Hematopoietic multipotent progenitor cell treated with erythropoietin and hydrocortisone succinate and interleukin-3 and kit ligand, for 4 days (in vitro differentiated cells): ENCODE data around the gene MRFAP1L1.

ENCODE experiments used
- DNase-seq: peaks from one replicate; pipeline ENCODE4 v3.0.0-alpha.2; 2015

The MRFAP1L1 gene

DNA sequence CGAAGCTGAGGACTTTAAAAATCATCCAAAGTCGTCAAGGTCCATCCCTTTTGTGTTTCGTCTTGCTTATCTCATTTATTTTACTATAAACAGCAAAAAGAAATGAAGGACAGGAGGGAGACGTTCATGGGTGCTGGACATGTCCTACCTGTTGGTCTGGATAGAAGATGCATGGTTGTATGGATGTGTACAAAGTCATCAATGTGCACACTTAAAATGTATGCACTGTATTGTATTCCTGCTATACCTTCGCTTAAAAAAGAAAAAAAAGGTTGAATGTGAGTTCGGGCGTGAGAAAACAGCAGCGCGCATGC is 6.0 kb upstream of the MRFAP1L1 start:
- no peak for DNase-seq

DNA sequence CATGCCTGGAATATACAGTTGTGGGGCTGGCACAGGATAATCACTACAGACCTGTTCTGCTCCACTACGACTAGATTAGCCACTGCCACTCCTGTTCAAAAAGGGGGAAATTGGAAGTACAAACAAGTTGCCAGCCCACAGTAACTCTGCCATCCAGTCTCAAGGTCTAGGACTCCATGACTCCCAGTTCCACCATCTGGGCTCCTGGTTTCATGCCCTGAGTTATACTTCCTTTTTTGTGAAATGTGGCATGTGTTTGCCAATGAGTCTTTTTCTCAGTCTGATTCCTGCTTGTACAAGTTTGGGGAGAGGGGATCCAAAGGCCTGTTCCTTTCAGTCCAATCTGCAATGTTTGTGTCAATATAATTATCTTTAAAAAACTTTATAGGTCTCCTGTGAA is 5.3 kb upstream of the MRFAP1L1 start:
- DNase-seq: no peak

GRCh38 chr4:6710996-6711395 is 1.3 kb upstream of the MRFAP1L1 start:
- no peak for DNase-seq

GRCh38 chr4:6710282-6710681 is 617 bp upstream of the MRFAP1L1 start:
- no peak for DNase-seq

GRCh38 chr4:6706173-6706572 is 3.5 kb downstream of the MRFAP1L1 start:
- DNase-seq: no peak

DNA sequence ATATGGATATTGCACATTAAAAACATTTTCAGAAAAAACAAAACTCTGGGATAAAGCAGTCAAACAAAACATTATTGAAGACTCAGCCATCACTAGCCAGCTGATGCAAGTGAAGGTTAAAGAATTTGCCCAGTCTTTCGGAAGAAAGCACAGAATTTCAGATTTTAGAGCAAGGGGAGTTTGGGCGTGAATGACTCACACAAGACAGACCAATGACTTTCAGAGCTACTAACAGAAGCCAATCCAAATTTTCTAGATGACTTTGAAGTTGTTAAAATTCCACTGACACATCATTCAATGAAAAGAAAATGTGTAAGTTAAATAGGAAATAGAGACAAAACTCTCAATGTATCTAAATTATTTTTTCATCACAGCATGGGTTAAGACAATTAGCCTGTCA is 4.0 kb downstream of the MRFAP1L1 start:
- no peak for DNase-seq

DNA sequence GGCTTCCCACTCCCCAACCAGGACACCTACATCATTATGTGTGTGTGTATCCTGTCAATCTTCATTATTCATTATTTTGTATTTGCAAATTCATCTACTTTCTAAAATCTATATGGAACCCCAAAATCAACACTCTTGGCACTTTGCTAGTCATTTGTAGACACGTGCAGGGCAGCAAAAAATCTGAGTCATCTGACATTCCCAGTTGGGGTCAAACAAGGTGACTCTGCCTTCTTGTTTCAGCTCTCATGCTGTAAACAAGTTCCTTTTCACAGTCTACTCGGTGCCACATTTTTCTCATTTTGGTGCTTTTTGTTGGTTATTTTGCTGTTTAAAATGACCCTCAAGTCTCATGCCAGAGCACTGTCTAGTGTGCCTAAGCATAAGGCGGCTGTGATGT is 5.9 kb downstream of the MRFAP1L1 start:
- DNase-seq: no peak

DNA sequence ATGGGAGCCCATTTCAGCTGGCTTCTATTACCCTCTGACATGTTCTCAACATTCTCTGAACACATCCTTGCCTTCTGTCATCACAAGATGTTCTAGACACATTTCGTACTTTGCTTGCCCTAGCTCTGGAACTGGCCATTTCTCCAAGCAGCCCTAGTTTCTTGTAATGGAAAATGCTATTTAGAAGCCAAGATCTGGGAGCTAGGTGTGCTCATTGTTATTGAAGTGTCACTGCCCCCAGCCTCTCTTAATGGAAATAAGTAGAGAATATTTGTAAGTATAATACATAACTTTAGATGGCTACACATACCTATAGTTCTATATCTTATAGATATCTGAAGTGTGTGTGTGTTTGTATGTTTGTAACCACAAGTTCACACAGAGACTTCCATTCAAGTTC is 6.9 kb downstream of the MRFAP1L1 start:
- no peak for DNase-seq

DNA sequence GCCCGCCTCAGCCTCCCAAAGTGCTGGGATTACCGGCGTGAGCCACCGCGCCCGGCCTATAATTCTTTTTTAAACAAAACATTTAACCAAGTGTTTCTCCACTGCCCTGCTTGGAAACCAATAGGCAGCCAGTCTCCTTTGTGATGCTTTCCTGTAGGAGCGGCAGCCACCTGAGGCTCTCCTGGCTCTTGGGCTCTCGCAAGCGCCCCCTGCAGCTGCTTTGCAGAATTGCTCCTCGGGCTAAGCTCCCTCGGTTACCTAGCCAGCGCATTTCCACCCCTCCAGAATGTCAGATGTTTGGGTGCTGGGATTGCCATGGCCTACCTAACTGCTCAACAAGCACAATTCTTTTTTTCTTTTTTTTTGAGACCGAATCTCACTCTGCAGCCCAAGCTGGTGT is 8.3 kb downstream of the MRFAP1L1 start:
- peak; percentile 51 for DNase-seq

GRCh38 chr4:6699903-6700302 is 9.8 kb downstream of the MRFAP1L1 start:
- DNase-seq: no peak

GRCh38 chr4:6699388-6699787 is 10.3 kb downstream of the MRFAP1L1 start:
- no peak for DNase-seq

GRCh38 chr4:6697131-6697530 is 12.5 kb downstream of the MRFAP1L1 start:
- no peak for DNase-seq

- DNase-seq: no peak
Measured at GRCh38 chr4:6696611-6697010, 13.1 kb downstream of the MRFAP1L1 start.

- peak; percentile 88 for DNase-seq
Measured at GRCh38 chr4:6695660-6696610, 13.7 kb downstream of the MRFAP1L1 start.

- DNase-seq: no peak
Measured at GRCh38 chr4:6694177-6694901, 15.3 kb downstream of the MRFAP1L1 start.

- DNase-seq: no peak
Measured at GRCh38 chr4:6693231-6694176, 16.2 kb downstream of the MRFAP1L1 start, which contains the start of gene S100P. Gene S100P (plus strand): TSS chr4:6693878. CDS start chr4:6693933, 55 bp downstream.

DNA sequence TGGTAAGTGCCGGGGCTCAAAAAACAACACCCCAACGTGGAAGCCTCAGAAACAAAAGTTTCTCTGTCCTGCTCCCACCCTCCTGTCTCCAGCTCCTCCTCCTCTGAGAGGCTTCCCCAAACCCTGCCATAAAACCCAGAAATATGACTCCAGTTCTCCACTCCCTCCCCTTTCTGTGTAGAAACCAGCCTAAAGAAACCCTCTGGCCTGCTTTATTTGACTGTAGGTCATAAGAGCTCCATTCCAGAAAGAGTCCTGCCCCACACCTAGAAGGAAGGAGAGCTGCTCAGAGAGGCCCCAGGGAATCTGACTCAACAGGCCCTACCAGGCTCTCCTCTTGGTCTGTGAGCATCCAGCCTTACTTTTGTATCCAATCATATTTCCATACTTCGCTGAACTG is 16.9 kb downstream of the MRFAP1L1 start:
- no peak for DNase-seq

DNA sequence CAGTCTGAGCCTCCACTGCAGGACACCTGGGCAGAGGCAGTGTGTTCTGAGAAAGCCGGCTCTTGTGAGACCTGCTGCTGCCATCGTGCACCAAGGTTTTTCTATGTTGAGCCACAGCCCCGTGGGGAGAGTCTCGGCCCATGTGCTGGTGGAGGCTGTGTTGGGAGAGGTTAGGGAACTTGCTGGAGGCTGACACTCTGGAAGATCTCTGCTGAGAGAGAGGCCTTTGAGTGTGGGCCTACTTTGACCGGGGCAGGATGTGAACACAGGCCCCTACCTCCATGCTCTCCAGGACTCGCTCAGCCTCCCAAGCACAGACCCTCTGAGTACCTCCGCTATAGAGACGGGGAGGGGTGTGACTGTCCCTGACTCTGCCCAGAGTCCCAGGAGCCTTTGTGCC is 17.3 kb downstream of the MRFAP1L1 start:
- DNase-seq: no peak

DNA sequence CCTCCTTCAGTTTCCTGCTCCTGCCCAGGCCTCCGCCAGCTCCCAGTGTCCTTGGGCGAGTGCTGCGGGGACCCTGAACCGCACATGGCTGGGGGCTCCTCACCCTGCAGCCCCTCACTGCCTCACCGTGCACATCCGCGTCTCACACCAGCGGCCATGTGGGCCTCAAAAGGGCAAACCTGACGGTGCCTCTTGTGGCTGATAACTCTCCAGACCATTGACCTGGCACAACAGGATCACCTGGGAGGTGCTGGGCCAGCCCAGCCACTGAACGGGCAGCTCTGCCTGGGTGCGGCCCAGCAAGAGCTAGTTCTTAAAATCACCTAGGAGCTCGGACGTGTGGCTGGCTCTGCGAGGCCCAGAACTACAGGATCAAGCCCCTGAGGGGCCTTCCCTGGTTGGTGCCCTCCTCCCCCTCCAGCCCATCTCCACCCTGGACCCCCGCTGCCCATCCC is 20.1 kb downstream of the MRFAP1L1 start:
- DNase-seq: no peak

- peak; percentile 92 for DNase-seq
Measured at GRCh38 chr4:6688879-6689505, 20.7 kb downstream of the MRFAP1L1 start.

DNA sequence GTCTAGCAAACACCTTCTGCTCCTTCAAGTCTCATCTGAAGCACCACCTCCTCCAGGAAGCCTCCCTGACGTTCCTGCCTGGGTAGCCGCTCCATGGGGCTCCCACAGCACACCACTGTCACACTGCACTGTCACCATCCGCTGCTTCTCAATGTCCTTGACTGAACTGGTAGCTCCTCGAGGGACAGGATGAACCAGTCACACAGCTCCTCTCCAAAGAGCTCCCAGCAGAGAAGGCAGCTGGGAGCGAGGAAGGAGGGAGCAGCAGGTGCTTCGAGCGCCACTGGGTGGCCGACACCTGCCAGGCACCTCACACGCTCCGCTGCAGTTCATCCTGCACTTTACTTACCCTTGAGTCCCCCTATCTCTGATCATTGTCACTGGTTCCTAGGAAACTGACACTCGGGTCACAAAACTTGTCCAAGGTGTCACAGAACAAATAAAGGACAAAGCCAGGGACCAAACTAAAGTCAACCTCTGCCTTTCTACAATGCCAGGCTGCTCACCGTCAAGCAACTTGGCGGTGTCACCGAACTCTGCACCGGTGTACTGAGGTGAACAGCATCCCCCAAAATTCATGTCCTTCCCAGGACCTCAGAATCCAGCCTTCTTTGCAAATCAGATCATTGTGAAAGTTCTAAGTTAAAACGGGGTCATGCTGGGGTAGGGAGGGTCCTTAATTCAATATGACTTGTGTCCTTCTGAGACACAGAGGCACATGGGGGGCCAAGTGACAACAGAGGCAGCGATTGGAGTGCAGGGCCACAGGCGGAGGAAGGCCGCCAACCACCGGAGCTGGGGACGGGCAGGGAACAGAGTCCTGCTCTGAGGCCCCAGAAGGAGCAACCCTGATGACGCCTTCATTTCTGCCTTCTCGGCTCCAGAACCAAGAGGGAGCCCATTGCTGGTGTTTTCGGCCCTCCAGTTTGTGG is 21.5 kb downstream of the MRFAP1L1 start:
- no peak for DNase-seq
